ENCODE measurements around the gene TRAPPC2B. TPM values are rescaled to one million over a fixed set of nuclear protein-coding genes. Genes with fewer than 3 reads are reported as not detected.

Gene TRAPPC2B
- total RNA-seq, 2 experiments from 2014 or later = 3.3 to 3.9 TPM

Other genes with a start within 250 kb of the TRAPPC2B start
- gene USP29, start 243.6 kb upstream of the TRAPPC2B start, total RNA-seq = not detected
- not detected for gene ZIM3, start 218.3 kb upstream of the TRAPPC2B start, total RNA-seq
- gene DUXA, start 196.1 kb upstream of the TRAPPC2B start, total RNA-seq = not detected
- 10 to 100 TPM; 18.9 to 20.4 TPM for gene ZNF264, start 172.1 kb upstream of the TRAPPC2B start, total RNA-seq
- under 1 TPM; 0.81 to 0.97 TPM for gene AURKC, start 132.5 kb upstream of the TRAPPC2B start, total RNA-seq
- gene ZNF805, start 122.9 kb upstream of the TRAPPC2B start, total RNA-seq = 1 to 10 TPM; 6.9 to 7.0 TPM
- gene ZNF460, start 83.1 kb upstream of the TRAPPC2B start, total RNA-seq = 10 to 100 TPM; 45.5 to 45.8 TPM
- 1 to 10 TPM; 4.0 to 4.3 TPM for gene ZNF543, start 43.1 kb upstream of the TRAPPC2B start, total RNA-seq
- gene ZNF304, start 12.3 kb upstream of the TRAPPC2B start, total RNA-seq = 1 to 10 TPM; 3.8 to 4.0 TPM
- gene ZNF547, start within 50 bp of the TRAPPC2B start, total RNA-seq = 1 to 10 TPM; 1.0 to 1.4 TPM
- gene ZNF548, start 26.3 kb downstream of the TRAPPC2B start, total RNA-seq = 10 to 100 TPM; 12.0 to 12.1 TPM
- gene ZNF17, start 47.6 kb downstream of the TRAPPC2B start, total RNA-seq = 1 to 10 TPM; 4.2 to 5.0 TPM
- 1 to 10 TPM; 9.3 to 9.4 TPM for gene ZNF749, start 71.8 kb downstream of the TRAPPC2B start, total RNA-seq
- gene VN1R1, start 93.6 kb downstream of the TRAPPC2B start, total RNA-seq = under 1 TPM in 1 of 2 experiments, not detected in 1; 0.12 TPM
- gene ZNF772, start 114.0 kb downstream of the TRAPPC2B start, total RNA-seq = 1 to 10 TPM; 3.9 to 4.0 TPM
- 1 to 10 TPM; 4.3 to 5.1 TPM for gene ZNF419, start 124.2 kb downstream of the TRAPPC2B start, total RNA-seq
- gene ZNF773, start 136.4 kb downstream of the TRAPPC2B start, total RNA-seq = 1 to 10 TPM; 4.0 to 4.5 TPM
- gene ZNF549, start 163.8 kb downstream of the TRAPPC2B start, total RNA-seq = 1 to 10 TPM; 2.9 to 3.4 TPM
- 1 to 10 TPM; 5.6 to 6.6 TPM for gene ZNF550, start 196.3 kb downstream of the TRAPPC2B start, total RNA-seq
- gene ZNF416, start 215.4 kb downstream of the TRAPPC2B start, total RNA-seq = 1 to 10 TPM; 2.2 to 2.4 TPM
- gene ZIK1, start 220.6 kb downstream of the TRAPPC2B start, total RNA-seq = 1 to 10 TPM; 3.4 to 3.6 TPM
- gene ZNF530, start 236.3 kb downstream of the TRAPPC2B start, total RNA-seq = 1 to 10 TPM; 3.7 to 5.6 TPM

Measured in activated CD4-positive, alpha-beta memory T cell treated with anti-CD3 and anti-CD28 coated beads for 36 hours (primary cell).